Stimulated activated CD4-positive, alpha-beta T cell treated with anti-CD3 and anti-CD28 coated beads, Interleukin-12 subunit alpha, Interleukin-12 subunit beta, amount 100 ng/mL, for 24 hours (primary cell): Measurements from ENCODE around the gene MCC.
"Not testable (repeated sequence)": the region's sequence is repeated elsewhere in the genome, so short reads cannot be mapped to it uniquely, and the experiment has no call there.

ENCODE experiments used
- DNase-seq, 2 experiments: peaks; one replicate each; pipeline ENCODE4 v3.0.0-alpha.2; 2020; ENCODE audit warnings: low read depth in 2 of 2

The MCC gene

DNA sequence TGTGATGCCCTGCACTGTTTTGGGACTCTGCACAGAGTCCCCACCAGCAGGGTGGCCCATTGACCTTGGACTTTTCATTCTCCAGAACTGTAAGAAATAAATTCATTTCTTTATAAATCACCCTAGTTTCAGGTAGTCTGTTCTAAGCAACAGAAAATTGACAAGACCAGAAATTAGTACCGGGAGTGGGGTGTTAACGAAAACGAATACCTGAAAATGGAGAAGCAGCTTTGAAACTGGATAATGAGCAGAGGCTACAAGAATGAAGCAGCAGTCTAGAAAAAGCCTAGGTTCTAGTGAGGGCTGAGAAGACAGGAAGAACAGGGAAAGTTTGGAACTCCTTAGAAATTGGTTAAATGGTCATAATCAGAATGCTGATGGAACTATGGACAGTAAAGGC is 2.1 kb upstream of the MCC start:
- DNase-seq: no peak

DNA sequence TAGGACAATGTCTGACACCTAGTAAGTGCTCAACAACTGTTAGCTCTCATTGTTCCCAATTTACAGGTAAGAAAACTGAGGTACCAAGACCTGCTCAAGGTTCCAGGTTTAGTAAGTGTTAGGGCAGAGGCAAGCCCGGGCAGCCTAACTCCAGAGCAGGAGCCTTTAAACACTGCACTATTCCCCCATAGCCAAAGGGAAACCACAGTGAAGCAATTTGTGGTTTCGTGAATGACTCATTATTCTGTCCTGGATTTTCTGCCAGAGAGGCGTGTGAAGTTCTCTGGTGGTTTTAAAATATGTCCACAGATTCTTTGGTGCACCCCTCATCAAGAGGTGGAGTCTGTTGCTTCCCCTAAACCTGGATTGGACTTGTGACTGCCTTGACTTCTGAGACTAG is 1.0 kb upstream of the MCC start:
- DNase-seq: no peak

DNA sequence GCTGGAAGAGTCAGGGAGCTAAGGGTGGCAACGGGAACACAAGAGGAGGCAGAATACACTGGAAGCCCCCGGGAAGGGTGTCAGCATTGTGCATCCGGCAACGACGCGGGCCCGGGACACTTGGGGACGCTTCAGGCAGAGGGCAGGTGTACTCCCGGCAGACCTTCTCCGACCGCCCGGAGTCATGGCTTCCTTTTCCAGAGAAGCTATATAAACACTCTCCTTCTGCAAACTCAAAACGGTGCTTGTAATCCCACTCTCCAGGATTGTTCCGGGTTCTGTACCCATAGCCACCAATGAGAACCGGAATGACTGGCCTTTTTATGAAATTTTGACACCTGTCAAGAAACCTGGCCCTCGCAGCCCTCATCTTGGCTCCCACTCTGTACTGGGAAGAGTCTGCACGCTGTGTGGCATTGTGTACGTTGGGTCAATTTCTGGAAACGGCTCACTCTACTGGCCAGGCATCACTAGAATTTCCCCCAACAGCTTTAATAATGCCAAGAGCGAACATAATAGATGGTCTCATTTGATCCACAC is 462 bp upstream of the MCC start:
- no peak for DNase-seq

DNA sequence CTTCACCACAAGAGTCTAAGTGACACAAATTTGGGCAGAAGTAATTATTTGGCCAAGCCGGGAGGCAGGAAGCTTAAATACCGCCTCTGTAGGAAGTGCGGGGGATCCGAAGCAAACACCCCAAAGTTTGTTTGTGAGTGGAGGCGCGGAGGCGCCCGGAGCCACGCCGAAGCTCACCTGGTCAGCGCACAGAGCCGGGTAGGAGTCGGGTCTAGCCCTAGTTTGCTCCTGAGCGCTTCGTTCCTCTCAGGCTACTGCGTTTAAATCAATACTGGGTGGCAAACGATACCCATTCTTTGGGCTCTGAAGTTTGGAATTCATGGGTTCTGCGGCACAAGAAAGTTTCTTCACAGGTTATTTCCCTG is 855 bp downstream of the MCC start:
- DNase-seq: no peak

DNA sequence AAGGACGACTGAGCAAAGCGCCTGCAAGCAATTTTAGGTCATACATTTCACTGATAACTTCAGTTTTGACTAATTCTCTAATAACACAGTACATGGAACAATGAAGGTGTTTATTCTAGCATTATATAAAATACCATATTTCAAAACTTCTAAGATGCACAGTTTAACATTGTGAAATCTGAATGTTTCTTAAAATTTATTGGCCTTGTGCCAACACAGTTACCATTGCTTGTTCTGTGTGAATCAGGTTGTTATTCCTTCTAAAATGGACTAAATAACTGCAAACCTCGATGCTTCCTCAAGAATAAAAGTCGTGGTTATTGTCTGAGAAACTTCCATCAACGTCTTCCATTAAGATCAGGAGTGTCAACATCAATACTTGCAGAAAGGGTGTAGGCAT is 8.0 kb downstream of the MCC start:
- DNase-seq: no peak

DNA sequence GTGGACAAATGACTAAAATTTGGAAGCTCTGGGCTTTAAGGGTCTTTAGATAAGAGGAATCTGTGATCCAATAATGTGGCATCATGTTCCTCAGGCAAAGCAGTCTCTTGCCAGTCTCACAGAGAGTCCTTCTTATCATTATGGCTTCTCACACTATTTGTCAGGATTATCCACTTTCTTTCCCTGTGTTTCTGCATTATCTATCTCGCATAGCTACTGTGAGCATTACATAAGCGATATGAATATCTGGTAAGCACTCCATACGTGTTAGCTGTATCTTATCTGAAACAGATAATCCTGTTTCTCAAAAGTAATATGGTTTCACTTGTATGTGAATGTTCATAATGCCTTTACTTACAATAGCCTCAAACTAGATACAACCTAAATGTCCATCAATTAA is 9.6 kb downstream of the MCC start:
- no peak for DNase-seq

DNA sequence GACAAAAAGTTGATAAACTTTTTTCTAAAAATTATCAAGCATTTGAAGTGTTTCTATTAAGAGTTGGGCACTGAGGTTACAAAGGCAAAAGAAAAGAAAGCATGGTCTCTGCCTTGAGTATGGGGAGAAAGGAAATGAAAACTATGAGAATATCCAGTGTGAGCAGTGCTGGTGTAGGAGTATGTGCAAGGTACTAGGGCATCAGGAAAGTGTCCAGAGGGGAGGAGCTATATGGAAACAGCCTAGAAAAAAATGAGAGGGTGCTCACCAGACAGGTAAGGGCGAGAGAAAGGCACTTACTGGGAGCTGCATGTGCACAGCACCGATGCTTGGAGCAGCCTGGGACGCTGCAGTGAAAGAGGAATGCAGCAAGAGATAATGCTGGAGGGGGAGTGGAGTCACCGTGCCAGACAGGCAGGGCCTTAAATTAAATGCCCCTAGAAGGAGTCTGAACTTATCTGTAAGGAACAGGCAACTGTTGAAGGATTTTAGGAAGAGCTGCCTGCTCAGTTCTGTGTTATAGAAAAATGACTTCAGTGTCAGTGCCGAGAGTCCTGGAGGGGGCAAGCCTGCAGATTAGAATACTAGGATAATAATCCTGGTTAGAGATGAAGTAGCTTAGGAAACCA is 14.0 kb downstream of the MCC start:
- DNase-seq: no peak

DNA sequence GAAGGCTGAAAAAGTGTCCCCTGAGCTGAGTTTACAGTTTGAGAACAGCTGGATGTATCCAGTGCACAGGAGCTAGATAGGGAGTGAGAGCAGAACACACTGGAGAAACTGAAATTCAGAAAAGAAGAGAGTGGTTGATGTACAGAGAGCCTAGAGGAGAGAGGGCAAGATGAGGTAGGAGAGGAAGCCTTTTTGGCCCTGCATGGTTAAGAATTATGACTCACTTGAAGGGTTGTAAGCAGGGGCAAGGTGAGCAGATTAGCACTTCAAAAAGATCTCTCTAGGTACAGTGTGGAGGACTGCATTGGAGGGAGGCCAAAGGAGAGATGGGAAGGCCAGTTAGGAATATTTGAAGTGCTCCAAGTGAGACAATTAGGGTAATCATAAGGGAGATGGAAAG is 25.2 kb downstream of the MCC start:
- DNase-seq: no peak

DNA sequence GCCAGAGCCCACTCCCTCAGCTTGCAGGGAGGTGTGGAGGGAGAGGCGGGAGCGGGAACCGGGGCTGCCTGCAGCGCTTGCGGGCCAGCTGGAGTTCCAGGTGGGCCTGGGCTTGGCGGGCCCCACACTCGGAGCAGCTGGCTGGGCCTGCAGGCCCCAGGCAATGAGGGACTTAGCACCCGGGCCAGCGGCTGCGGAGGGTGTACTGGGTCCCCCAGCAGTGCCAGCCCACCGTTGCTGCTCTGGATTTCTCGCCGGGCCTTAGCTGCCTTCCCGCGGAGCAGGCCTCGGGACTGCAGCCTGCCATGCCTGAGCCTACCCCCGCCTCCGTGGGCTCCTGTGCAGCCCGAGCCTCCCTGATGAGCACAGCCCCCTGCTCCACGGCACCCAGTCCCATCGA is 31.1 kb downstream of the MCC start:
- DNase-seq: not testable (repeated sequence)

DNA sequence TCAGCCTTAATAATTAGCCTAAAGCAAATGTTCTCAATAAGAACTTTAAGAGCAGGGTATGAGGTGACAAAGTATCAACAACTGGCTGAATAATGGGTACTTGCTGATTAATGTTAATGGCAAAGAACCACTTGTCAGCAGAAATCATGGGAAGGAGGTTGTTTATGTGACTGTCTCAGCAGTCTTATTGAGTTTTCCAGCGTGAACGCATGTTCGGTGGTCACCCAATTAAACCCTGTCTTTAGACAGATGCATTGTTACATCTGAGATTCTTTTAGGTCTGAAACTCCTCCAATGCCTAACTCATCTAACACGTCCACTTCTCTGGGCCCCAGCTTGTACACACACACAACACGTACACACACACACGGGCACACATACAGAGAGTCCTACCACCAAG is 35.3 kb downstream of the MCC start:
- DNase-seq: no peak

DNA sequence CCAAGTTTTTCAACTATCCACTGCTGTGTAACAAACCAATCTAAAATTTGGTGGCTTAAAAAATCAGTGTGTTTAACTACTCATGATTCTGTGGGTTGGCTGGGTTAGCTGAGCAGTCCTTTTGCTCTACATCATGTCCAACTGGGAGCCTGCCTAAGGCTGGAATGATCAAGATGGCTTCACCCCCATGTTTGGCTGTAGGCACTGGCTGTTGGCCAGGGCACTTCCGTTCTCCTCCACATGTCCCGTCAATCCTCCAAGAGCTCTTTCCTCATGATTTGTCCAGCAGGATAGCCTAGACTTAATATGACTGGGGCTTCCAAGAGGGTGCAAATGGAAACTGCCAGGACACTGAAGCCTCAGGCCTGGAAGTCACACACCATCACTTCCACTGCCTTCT is 36.5 kb downstream of the MCC start:
- DNase-seq: no peak

DNA sequence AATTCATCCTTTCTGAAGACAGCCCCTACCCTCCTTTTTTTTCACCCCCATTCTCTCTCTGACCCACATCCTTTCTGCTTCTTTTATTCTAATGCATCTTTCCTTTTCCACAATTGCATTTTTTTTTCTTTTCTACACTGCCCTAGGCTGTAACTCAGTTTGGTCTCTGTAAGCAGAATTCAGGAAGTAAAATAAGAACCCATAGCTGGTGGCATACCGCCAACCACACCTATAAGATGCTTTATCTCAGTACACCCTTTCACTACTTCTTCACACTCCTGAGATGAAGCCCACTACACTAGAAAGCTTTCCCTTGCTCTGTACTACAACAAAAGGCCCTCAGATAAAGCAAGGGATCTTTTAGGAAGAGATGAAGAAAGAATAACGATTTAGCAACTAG is 37.3 kb downstream of the MCC start:
- no peak for DNase-seq

DNA sequence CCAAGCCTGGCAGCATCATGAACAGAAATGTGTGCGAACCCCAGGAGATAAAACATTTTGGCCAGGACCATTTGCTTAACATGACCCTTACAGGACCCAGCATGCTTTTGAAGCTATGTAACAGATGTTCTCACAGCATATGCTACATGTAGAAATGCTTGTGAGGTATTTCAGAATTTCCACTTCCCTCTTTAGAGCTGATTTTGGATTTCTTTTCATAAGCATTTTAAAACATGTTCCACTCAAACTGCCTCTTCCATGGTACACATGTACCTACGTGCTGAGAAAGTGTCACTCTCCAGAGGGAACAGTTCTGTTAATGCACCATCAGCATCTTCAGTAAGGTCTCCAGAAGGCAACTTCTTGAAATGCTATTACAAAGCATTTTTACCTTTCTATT is 37.8 kb downstream of the MCC start:
- no peak for DNase-seq

DNA sequence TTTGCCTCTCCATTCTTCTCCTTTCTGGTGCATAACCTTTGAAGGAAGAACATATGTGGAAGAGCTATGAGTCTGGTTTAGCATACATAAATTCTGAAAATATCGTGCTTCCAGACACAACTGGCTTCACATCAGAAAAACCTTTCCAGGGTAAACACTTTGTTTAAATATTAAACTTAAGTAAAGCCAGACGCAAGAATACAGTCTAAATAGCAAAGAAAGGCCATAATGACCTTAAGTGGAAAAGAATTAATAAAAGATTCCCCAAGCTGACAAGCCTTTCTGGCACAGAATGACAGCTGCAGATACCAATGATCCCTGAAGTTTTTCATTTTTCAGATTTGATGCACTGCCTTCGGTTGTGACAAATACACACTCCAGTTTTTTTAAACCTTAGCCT is 40.0 kb downstream of the MCC start:
- DNase-seq: no peak

DNA sequence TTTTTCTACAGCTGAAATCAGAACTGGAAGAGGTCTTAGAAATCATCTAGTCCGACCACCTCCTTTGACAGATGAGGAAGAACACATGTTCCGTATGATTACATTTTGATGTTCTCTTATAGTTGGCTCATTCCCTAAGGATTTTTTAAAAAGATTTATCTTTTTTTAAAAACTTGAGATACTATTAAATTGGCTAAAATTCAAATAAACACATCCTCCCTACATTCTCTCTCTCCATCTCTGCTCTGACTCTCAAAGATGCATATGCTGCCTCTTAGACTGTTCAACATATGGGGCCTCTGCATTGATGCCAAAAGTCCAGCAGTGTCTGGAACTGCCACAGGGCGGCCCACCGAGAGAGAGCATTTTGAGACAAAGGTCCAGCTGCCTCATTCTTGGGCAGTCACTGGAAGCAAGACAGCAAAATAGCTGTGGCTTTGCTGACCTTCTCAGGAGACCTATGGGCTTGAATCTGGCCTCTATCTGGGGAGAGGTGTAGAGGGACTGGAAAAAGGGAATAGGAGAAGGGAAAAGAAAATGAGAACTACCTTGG is 40.7 kb downstream of the MCC start:
- no peak for DNase-seq

DNA sequence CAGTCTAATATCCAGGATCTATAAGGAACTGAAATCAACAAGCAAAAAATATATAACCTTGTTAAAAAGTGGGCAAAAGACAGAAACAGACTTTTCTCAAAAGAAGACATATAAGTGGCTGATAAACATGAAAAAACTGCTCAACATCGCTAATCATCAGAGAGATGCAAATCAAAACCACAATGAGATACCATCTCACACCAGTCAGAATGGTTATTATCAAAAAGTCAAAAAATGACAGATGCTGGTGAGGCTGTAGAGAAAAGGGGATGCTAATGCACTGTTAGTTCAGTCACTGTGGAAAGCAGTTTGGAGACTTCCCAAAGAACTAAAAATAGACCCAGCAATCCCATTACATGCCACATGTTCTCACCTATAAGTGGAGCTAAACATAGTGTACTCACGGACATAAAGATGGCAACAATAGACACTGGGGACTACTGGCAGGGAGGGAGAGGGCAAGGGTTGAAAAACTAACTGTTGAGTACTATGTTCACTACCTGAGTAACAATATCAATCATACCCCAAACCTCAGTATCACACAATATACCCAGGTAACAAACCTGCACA is 41.8 kb downstream of the MCC start:
- DNase-seq: no peak

DNA sequence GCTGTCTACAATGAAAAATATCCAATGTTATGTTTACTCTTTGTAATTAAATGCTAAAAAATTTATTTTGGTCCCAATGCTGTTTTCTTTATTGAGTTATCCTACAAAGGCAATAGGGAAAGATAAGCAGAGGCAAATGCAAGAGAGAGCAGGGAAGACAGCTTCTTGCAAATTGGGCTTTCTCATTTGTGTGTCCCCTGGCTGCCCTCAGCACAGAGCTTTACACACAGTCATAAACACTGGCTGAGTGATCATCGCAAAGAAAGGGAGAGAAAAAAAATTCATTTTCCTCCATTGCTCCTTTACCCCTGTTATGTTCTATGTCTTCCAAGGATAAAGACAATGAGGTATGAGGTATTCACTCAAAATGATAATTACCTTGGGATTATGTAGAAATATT is 51.1 kb downstream of the MCC start:
- DNase-seq: no peak

DNA sequence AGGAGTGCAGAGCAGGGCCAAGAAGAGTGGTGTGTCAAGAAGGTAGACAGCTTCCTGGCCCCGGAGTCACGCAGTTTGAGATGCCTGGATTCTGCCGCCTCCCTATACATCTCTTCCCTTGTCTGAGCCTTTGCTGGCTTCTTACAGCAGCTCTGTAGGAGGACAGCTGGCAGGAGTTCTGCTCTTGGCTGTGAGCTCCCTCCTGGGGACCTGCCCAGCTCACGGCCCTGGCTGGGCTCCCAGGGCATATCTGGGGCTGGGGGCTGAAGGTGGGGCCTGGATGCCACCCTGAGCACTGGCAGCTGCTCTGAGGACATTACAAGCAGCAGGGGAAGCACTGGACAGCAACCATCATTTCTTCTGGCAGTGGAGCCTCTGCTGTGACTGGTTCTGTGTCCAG is 52.7 kb downstream of the MCC start:
- DNase-seq: no peak

DNA sequence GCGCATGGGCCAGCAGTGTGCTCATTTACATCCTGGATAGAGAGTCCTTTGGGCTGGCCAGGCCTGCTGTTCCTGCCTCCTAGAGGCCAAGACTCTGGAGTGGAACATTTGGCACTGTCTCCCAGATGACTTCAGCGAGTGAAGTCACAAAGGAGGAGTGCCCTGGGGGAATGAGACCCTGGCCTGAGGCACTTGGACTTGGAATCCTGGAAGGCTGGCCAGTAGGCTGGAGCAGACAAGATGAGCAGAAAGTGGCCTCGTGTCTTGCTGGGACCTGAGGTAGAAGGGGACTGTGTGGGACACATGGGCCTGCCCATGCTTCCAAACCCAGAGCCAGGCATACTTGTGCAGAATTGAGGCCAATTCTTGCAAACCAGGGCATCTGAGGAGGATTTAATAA is 53.4 kb downstream of the MCC start, which contains the start of gene TSSK1B:
Gene TSSK1B, minus strand, starts transcription at position 101 of the 400 bp plus-strand sequence. CDS start 150 bp downstream, outside the sequence.
- DNase-seq: no peak

DNA sequence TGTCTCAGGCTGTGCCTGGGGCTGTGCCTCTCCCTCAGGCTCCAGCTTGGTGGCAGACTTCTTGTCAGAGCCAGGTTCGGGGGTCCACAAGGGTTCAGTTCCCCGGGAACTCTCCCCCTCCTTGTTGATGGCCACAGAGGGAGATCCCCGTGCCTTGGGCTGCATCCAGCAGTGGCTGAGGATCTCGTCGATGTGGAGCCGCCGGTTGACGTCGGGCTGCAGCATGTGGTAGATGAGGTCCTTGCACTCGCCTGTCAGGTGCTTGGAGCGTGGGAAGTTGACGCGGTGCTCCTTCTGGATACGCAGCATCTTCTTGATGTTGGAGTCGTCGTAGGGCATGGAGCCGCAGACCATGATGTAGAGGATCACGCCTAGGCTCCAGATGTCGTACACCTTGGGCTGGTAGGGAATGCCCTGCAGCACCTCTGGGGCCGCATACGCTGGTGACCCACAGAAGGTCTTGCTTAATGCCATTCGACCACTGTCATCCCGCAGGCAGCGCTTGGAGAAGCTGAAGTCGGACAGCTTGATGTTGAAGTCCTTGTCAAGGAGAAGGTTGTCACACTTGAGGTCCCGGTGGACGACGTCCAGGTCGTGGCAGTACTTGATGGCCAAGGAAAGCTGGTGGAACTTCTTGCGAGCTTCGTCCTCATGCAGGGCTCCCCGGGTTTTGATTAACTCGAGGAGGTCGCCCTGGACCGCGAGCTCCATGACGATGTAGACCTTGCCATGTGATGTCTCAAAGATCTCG is 54.2 kb downstream of the MCC start:
- DNase-seq: no peak

DNA sequence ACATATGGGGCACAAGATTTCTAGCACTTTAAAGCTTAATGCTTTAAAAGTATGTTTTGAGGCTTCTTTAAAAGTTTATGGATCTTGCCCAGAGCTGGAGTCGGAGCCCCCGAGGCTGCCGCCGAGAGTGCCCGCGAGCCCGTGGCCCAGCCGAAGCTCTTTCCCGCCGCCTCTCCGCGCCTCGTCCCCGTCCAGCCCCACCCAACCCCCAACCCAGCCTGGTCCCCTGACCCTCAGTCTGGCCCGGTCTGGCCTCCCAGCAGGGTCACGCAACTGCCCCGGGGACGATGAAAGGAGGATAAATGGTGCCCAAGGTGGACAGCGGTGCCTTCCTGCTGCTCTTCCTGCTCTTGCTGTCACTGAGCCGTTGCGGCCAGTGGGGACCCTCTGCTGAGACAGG is 55.2 kb downstream of the MCC start:
- DNase-seq: no peak

DNA sequence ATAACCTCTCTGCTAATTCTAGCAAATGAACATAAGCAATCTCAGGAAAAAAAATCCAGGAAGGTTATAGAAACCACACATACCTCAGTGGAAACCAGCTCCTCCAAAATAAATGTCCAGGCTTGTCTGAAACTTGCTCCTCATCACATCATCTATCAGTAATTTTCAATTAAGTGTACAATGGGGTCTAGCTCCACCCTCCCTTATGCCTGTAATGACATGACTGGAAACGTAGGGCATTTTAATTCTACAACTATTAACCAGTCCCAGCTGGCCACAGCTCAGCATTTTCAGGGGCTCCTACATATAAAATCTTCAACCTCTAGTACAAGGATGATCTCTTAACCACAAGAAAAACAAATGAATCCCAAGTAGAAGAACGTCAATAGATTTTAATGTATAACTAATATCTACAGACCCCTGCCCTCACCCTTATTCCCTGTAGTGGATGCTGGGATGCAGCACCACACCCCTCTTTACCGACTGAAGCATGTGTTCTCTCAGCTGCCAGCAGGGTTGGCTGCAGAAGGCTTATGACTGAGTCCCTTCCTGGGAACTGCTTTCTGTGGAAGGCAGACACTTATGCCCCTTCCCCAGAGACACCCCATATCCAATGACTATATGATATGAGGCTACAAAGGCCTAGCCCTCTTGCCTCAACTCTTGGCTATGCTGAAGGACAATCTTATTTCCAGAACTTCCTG is 60.2 kb downstream of the MCC start:
- no peak for DNase-seq
